Fibroblast of skin of right quadriceps (primary cell): ENCODE data around the gene VEGFA.

ENCODE experiments used
- DNase-seq: peaks from one replicate; pipeline ENCODE4 v3.0.0-alpha.2; 2013

Gene VEGFA

DNA sequence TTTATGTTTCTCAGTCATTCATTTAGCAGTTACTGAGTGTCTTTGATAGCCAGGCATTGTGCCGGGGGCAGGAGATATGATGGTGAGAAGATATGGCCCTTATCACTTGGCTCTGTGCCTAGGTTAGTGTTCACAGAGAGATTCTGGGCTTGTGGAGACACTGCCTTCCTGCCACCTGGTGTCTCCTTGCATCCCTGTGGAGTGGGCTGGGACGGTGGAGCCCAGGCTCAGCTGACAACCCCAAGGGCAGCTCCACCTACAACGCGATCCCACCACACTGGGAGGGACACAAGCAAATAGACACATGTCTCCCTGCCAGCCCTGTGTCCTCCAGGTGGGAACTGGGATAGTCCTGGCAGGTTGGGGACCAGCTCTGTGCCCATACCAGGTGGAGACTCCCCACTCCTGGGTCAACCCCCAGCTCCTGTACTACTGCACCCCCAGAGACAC is 30.3 kb upstream of the VEGFA start:
- DNase-seq, result no peak

GRCh38 chr6:43740321-43740960 is 29.6 kb upstream of the VEGFA start:
- DNase-seq, result no peak

- DNase-seq, result no peak
These were observed 28.8 kb upstream of the VEGFA start for GRCh38 chr6:43740961-43741764.

DNA sequence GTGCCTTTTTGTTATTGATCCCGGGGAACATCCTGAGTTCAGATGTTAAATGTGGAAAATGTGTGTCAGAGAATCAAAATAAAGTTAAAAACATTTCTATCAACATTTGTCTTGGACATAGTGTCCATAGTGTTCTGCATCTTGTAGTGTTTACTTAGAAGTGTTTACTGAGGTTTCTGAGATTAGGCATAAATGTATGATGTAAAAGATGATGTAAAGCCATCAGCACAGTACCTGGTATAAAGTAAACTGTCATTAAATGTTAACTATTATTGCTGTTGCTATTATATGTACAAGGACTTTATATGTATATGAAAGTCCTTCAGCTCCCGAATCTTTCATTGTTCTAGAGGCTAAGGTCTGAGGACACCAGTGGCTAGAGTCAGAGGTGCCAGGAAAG is 28.2 kb upstream of the VEGFA start:
- no peak for DNase-seq

DNA sequence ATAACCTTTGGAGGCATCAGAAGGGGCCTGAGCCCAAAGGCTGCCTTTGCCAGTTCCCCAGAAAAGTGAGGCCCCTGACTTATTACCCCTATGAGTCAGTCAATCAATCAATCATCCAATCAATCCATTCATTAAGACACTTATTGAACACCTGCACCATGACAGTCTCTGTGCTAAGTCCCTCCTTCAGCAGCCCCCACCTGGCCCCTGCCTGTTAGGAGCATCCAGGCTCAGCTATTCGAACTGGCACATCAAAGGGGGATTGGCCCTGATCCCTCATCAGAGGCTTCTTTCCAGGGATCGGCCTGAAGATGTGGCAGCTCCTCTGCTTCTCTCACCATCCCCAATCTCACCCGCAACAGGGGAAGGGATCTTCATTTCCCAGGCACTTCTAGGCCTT is 27.7 kb upstream of the VEGFA start:
- no peak for DNase-seq

DNA sequence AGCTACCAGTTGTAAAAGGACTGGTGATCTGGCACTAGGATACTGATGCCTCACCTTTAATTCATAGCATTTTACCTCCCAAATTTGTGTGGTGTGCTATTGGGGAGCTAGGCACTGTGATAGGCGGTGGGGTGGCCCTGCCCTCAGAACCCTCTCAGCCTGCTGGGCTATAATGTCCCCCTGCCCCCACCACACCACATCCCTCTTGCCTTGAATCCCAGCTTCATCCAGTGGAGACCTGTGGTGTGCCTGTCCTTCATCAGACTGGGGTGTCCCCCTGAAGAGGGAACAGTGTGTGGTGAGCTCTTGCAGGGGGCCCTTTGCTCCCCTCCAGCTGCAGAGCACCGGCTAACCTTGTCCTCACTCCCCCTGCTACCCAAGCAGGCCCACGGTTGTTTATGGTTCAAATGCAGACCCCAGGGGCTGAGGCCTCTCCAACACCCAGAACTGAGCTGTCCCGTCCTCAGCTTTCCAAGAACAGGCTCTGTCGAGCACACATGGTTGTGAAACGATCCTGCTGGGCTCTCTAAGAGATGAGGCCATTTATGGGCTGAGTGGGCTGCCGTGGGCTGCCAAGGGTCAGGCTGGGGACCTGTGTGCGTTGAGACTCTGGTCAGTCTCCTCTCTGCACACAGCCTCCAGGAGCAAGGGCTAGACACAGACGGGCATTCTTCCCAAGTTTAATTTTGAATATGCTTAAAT is 26.9 kb upstream of the VEGFA start:
- no peak for DNase-seq

GRCh38 chr6:43743682-43744381 is 26.2 kb upstream of the VEGFA start:
- no peak for DNase-seq

DNA sequence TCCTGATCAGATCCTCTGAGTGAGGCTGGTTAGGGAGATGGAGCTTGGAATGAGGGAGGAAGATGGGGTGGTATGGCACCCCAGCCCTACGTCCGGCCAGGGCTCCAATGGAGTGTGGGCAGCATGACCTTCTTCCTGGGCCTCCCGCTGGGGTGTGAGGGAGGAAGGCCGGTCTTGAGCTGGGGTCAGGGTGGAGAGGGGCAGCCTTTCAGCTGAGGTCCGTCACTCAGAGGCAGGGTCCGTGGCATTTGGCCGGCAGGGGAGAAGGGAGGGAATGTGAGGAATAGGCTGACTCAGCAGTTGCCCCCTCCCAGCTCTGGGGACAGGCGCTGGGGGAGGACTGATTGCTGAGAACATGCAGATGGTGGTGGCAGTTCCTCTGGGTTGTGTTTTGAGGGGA is 25.5 kb upstream of the VEGFA start:
- DNase-seq, result no peak

DNA sequence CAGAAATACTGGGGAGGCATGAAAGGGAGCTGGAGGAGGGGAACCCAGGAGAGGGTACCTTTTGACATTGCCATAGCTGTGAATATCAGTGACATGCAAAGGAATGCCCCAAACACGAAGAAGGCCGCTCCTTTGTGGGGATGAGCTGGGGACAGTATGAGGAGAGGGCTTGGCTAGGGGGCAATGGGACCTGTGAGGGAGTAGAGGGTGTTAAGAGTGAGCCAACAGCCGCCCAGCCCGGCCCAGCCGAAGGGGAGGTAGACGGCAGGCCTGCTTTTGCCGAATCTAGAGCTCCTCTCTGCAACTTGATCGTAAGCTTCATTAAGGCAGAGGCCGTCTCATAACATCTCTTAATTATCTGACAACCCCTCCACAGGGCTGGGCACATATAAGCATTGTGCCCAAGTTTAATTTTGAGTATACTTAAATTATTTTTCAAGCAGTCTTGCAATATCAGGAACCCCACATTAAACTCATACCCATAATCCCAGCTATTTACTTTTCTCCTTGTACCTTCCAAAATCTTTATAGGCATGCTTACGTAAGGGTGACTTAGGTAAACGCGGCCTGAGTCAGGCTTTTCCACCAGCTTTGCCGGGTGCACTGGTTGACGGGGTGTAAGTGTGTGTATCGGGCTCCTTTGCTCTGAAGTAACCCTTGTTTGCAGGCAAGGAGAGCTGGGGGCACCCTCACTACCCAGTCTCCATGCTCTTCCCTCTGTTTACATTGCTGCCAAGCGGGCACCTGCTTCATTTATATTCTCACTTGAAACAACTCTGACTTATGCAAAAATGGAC is 24.9 kb upstream of the VEGFA start:
- no peak for DNase-seq

- DNase-seq, result no peak
These were observed 23.9 kb upstream of the VEGFA start for GRCh38 chr6:43746071-43746470.

- DNase-seq, result peak; percentile 46
These were observed 23.4 kb upstream of the VEGFA start for GRCh38 chr6:43746613-43747102.

GRCh38 chr6:43747784-43748183 is 22.2 kb upstream of the VEGFA start:
- no peak for DNase-seq

DNA sequence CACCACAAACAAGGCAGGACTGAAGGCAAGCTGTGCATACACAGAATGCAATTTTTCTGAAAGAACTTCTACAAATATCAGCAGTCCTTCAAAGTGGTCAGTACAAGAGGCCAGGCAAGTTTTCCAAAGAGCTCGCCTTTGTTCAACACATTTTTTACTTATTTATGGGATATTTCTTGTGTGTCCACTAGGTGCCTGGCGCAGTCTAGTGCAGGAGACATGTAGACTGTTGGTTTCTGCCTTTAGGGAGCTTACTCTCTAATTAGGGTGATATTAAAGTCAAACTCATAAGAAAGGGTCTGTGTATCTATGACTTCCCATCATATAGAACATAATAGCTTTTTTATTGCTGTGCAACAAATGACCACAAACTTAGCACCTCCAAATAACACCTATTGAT is 21.2 kb upstream of the VEGFA start:
- DNase-seq, result no peak

DNA sequence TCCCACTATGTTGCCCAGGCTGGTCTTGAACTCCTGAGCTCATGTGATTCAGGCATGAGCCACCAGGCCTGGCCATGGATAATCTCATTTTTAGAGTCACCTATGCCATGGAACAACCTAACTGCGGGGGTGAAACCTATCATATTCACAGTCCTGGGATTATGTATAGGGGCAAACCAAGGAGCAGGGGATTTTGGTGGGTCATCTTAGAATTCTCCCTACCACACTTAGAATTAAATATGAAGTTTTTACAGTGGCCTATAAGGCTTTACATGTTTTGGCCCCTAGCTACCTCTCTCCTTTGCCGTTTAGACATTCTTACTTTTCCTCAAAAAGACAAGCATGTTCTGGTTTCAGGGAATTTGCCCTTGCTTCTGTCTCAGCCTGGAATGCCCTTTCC is 20.6 kb upstream of the VEGFA start:
- DNase-seq, result no peak

DNA sequence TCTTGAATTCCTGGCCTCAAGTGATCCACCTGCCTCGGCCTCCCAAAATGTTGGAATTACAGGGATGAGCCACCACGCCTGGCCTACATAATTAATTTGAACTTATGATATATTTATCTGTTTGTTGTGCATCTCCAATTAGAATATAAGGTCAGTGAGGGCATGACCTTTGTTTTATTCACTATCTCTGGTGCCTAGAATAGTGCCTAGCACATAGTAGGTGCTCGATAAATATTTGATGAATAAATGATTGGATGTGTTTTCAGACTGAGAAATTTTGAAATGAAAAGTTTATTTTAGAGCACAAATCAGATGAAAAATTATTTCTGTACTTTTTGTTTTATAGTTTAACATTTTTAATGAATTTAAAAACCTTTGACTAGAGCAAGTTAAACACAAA is 19.4 kb upstream of the VEGFA start:
- DNase-seq, result no peak

DNA sequence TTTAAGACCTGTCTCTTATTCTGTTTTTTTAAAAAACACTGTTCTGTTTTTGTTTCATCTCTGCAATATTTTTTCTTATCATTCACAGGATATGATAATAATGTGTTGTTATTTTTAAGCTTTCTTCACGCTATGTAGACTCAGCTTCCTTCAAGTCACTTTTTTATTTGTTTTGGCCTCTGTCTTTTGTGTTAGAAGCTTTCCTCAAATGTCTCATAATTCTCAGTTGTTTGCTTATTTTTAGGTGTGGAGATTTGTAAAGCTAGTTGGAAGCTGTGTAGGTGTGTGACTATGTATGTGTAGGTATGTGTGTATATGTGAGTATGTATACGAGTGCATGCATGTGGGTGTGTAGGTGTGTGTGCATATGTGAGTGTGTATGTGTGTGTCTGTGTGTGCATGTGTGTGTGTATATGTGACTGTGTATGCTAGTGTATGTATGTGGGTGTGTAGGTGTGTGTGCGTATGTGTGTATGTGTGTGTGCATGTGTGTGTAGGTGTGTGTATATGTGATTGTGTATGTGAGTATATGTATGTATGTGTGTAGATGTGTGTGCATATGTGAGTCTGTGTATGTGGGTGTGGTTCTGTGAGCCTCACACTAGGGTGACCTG is 16.3 kb upstream of the VEGFA start:
- DNase-seq, result no peak

GRCh38 chr6:43757966-43758616 is 11.9 kb upstream of the VEGFA start:
- no peak for DNase-seq

DNA sequence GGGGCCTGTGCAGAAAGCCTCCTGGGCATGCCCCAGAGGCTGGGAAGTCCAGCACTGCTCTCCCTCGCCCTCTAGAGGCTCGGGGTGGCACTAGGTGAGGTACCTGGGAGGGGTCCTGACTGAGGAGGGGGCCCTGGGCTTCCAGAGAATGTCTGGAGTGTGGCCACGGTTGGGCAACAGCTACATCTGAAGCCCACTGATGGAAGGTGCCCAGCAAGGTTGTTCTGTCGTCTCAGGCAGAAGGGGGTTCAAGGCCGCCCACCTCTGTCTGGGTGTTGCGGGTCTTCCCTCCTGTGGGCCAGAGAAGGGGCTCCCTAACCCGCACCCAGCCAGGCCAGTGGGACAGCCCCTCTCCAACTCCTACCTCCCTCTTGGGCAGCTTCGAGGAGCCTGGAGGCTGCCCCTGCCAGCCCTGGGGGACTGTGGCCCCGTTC is 11.4 kb upstream of the VEGFA start:
- no peak for DNase-seq

GRCh38 chr6:43759136-43759906 is 10.7 kb upstream of the VEGFA start:
- DNase-seq, result no peak

GRCh38 chr6:43759907-43760206 is 10.2 kb upstream of the VEGFA start:
- DNase-seq, result no peak
